K562 (cell line): ENCODE measurements around the gene ZNF669.

ENCODE experiments used
- CTCF ChIP-seq, 3 experiments: IDR thresholded peaks in 2 of 3; conservative IDR thresholded peaks in 1 of 3; 2 replicates each; pipeline ENCODE4 v1.5.1; 2011 to 2012; ENCODE audit warnings: low read length in 3 of 3, mild to moderate bottlenecking in 3 of 3, control low read depth in 2 of 3, improper control_type of control experiment in 1 of 3, inconsistent platforms in 1 of 3, low read depth in 1 of 3, mixed read lengths in 1 of 3, moderate library complexity in 1 of 3; ENCODE audit not compliant: insufficient read depth in 2 of 3
- ZNF639 ChIP-seq, 2 experiments: fragments of 200-800 bp in 1 of 2; sonication (Bioruptor generic) in 1 of 2; sonication (generic) in 1 of 2; formaldehyde crosslinking in 1 of 2; IDR thresholded peaks in 1 of 2; conservative IDR thresholded peaks in 1 of 2; 2 replicates each; pipeline versions ENCODE4 v1.5.0 to v1.6.1; 2016 to 2020; ENCODE audit warnings: missing compliant biosample characterization in 1 of 2, missing genetic modification characterization in 1 of 2, missing genetic modification reagents in 1 of 2

GRCh38 chr1:247084771-247085170, 19.4 kb downstream of the ZNF669 start:
- TF ChIP-seq ZNF639 (CRISPR knock-in tag; conservative IDR thresholded peaks at IDR 0.05 in 1 of 2, IDR thresholded peaks at IDR 0.05 in 1 of 2) (no peak), CTCF (IDR thresholded peaks at IDR 0.05 in 2 of 3, conservative IDR thresholded peaks at IDR 0.05 in 1 of 3; ENCODE audit: insufficient read depth in 2 of 3, low read depth in 1 of 3, low read length in 3 of 3) (no peak)
